OCI-LY1 (cell line): ENCODE results near the gene MTERF4.
"Not testable (repeated sequence)": the region's sequence is repeated elsewhere in the genome, so short reads cannot be mapped to it uniquely, and the experiment has no call there.

Source experiments
- H2AFZ ChIP-seq: fragments of 200-600 bp; sonication (generic), shearing (Covaris generic); 2 replicates; pipeline ENCODE4 v1.6.0; 2014; ENCODE audit warnings: antibody characterized with exemption, mild to moderate bottlenecking, low read length
- H3F3A ChIP-seq: fragments of 200-600 bp; sonication (generic), shearing (Covaris generic); 2 replicates; pipeline ENCODE4 v1.6.0; 2014; ENCODE audit warnings: mild to moderate bottlenecking, antibody characterized with exemption, low read length, moderate library complexity; ENCODE audit not compliant: insufficient read depth
- H3K27ac ChIP-seq: fragments of 200-600 bp; sonication (generic); 2 replicates; pipeline ENCODE4 v1.5.1; 2014; ENCODE audit warnings: low read length, mixed run types, mild to moderate bottlenecking, low read depth; ENCODE audit not compliant: poor library complexity, severe bottlenecking
- H3K27me3 ChIP-seq: fragments of 200-600 bp; sonication (generic); 2 replicates; pipeline ENCODE4 v1.6.0; 2014; ENCODE audit warnings: antibody characterized with exemption, mild to moderate bottlenecking, low read length, moderate library complexity; ENCODE audit not compliant: insufficient read depth
- H3K36me3 ChIP-seq: fragments of 200-600 bp; sonication (generic); 2 replicates; pipeline ENCODE4 v1.6.1; 2014; ENCODE audit warnings: mild to moderate bottlenecking, antibody characterized with exemption, low read length, moderate library complexity, mixed read lengths; ENCODE audit not compliant: insufficient read depth
- H3K4me1 ChIP-seq: fragments of 200-600 bp; sonication (generic); 2 replicates; pipeline ENCODE4 v1.5.1; 2014; ENCODE audit warnings: mild to moderate bottlenecking, low read length, moderate library complexity; ENCODE audit not compliant: insufficient read depth, severe bottlenecking
- H3K4me2 ChIP-seq: fragments of 200-600 bp; sonication (generic), shearing (Covaris generic); 2 replicates; pipeline ENCODE4 v1.6.1; 2014; ENCODE audit warnings: low read length
- H3K4me3 ChIP-seq: fragments of 200-600 bp; sonication (generic); 2 replicates; pipeline ENCODE4 v1.5.1; 2014; ENCODE audit warnings: low read length, low read depth, mild to moderate bottlenecking, mixed read lengths; ENCODE audit not compliant: poor library complexity, severe bottlenecking
- H3K79me2 ChIP-seq: fragments of 200-600 bp; shearing (Covaris generic); 2 replicates; pipeline ENCODE4 v1.6.1; 2016; ENCODE audit warnings: mixed run types, low read length, mixed read lengths; ENCODE audit not compliant: insufficient read depth
- H3K9ac ChIP-seq: fragments of 200-600 bp; sonication (generic), shearing (Covaris generic); 2 replicates; pipeline ENCODE4 v1.6.1; 2014; ENCODE audit warnings: mild to moderate bottlenecking, low read length, mixed read lengths
- H3K9me2 ChIP-seq: fragments of 200-600 bp; sonication (generic), shearing (Covaris generic); 2 replicates; pipeline ENCODE4 v1.6.1; 2014; ENCODE audit warnings: low read depth, mild to moderate bottlenecking, low read length, mixed read lengths
- H3K9me3 ChIP-seq: fragments of 200-600 bp; shearing (Covaris generic); 2 replicates; pipeline ENCODE4 v1.6.1; 2014; ENCODE audit warnings: low read length, mixed read lengths
- H4K20me1 ChIP-seq: fragments of 200-600 bp; sonication (generic), shearing (Covaris generic); 2 replicates; pipeline ENCODE4 v1.6.0; 2016; ENCODE audit warnings: mild to moderate bottlenecking, low read length; ENCODE audit not compliant: insufficient read depth
- CTCF ChIP-seq: fragments of 200-600 bp; sonication (generic), shearing (Covaris generic); IDR thresholded peaks from 2 replicates; pipeline ENCODE4 v1.5.1; 2017; ENCODE audit warnings: mild to moderate bottlenecking, antibody characterized with exemption, low read length, moderate library complexity, mixed read lengths
- EZH2 ChIP-seq: fragments of 200-600 bp; sonication (generic), shearing (Covaris generic); IDR thresholded peaks from 2 replicates; pipeline ENCODE4 v1.8.0; 2017; ENCODE audit warnings: borderline replicate concordance, mixed run types, mild to moderate bottlenecking, antibody characterized with exemption, low read length, moderate library complexity, mixed read lengths

The MTERF4 gene

DNA sequence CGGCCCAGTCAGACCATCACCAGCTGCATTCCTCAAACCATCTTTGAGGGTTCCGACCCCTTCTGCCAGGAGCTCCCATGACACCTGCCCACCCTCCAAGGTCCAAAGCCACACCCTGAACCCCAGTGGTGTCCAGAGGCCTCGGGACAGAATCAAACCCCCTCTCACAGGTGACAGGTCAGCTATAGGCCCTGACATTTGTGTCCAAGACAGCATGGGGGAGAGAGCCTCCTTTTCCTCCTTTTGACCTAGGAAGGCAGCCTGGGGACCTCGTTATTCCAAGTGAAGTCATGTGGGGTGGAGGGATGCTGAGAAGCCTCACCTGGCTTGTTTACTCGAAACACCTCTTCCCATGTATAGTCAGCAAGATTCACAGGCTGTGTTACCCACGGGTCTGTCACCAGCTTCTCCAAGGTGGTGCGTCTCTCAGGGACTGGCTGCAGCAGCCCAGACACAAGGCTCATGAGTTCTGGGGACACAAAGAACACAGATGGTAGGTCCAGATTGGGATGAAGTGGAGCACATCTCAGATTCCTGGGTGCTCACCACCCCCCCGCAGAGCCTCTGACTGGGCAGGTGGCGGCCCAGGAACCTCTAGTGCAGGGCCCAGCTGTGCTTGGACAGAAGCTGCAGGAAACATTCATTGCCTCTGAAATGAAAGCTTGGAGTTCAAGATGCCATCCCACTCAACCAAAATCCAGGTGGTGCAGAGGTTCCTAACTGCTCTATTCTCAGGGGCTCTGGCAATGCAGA is 5.1 kb upstream of the MTERF4 start:
- Histone ChIP-seq H3K4me2 (no peak overlapping the region), H4K20me1 (no peaks in the 10 kb centered on the region), H2AFZ (no peak overlapping the region), H3K36me3 (peaks cover 19% of the 10 kb centered on the region; the same call in 1 of the 2 replicates), H3K4me1 (peaks cover 64% of the 10 kb centered on the region), H3K27me3 (no peaks in the 10 kb centered on the region), H3K9me2 (no peaks in the 10 kb centered on the region), H3K79me2 (peaks cover 7% of the 10 kb centered on the region), H3K9me3 (no peaks in the 10 kb centered on the region), H3K27ac (no peak overlapping the region), H3K4me3 (no peak overlapping the region), H3K9ac (no peak overlapping the region), H3F3A (no peaks in the 10 kb centered on the region)
- TF ChIP-seq EZH2 (no peak), CTCF (no peak)

- TF ChIP-seq CTCF (no peak), EZH2 (no peak)
- Histone ChIP-seq H3K4me2 (no peak overlapping the region), H3K9ac (no peak overlapping the region; the same call in 1 of the 2 replicates), H3K9me2 (no peaks in the 10 kb centered on the region), H3K4me3 (no peak overlapping the region), H3F3A (no peaks in the 10 kb centered on the region), H3K79me2 (peaks cover 9% of the 10 kb centered on the region), H3K4me1 (peaks cover 56% of the 10 kb centered on the region), H4K20me1 (no peaks in the 10 kb centered on the region), H3K36me3 (peaks cover 19% of the 10 kb centered on the region; the same call in 1 of the 2 replicates), H3K27ac (peak overlapping the region; percentile 58), H2AFZ (no peak overlapping the region), H3K9me3 (no peaks in the 10 kb centered on the region), H3K27me3 (no peaks in the 10 kb centered on the region)
Observed at GRCh38 chr2:241105641-241106040, 3.6 kb upstream of the MTERF4 start.

DNA sequence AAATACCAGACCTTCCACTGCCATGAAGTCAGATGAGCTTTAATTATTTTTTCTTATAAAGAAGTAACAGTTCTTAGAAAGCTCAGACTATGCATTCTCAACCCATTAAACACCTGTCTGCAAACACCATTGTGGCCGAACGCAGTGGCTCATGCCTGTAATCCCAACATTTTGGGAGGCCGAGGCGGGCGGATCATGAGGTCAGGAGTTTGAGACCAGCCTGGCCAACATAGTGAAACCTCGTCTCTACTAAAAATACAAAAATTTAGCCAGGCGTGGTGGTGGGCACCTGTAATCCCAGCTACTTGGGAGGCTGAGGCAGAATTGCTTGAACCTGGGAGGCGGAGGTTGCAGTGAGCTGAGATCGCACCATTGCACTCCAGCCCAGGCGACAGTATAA is 2.5 kb upstream of the MTERF4 start:
- H3F3A ChIP-seq, H3K4me3 ChIP-seq, H3K9me2 ChIP-seq, H3K27ac ChIP-seq, H4K20me1 ChIP-seq, H3K4me2 ChIP-seq, H2AFZ ChIP-seq, H3K27me3 ChIP-seq, H3K9ac ChIP-seq, H3K9me3 ChIP-seq: not testable (repeated sequence)
- H3K4me1 ChIP-seq = peaks cover 56% of the 10 kb centered on the region
- H3K36me3 ChIP-seq = peaks cover 25% of the 10 kb centered on the region; the same call in 1 of the 2 replicates
- H3K79me2 ChIP-seq = peaks cover 18% of the 10 kb centered on the region

DNA sequence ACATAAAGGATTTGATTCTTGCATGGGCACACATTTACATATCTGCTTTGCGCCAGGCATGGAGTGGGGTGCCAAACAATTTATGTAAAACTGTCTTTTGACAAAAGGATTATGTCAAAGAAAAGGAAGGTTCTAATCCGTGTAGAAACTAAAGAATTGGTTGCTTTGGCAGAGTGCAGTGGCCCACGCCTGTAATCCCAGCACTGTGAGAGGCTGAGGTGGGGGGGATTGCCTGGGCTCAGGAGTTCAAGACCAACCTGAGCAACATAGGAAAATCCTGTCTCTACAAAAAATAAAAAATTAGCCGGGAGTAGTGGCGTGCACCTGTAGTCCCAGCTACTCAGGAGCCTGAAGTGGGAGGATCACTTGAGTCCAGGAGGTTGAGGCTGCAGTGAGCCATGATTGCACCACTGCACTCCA is 1.1 kb upstream of the MTERF4 start:
- Histone ChIP-seq H3K36me3 (peaks cover 35% of the 10 kb centered on the region; the same call in 1 of the 2 replicates), H4K20me1 (no peaks in the 10 kb centered on the region), H3K9me3 (no peaks in the 10 kb centered on the region), H3K27me3 (no peaks in the 10 kb centered on the region), H3K27ac (peak overlapping the region; percentile 77), H3F3A (no peaks in the 10 kb centered on the region), H2AFZ (no peak overlapping the region), H3K79me2 (peaks cover 18% of the 10 kb centered on the region), H3K4me3 (peak overlapping the region; percentile 85), H3K9ac (peak overlapping the region; percentile 92), H3K4me2 (peak overlapping the region; percentile 76), H3K4me1 (peaks cover 49% of the 10 kb centered on the region), H3K9me2 (no peaks in the 10 kb centered on the region)
- TF ChIP-seq CTCF (no peak), EZH2 (no peak)
